HG03521 (cell line): ENCODE results near the gene GSTA3.
"Not testable (repeated sequence)": the region's sequence is repeated elsewhere in the genome, so short reads cannot be mapped to it uniquely, and the experiment has no call there.

Experiments used
- ATAC-seq: cut with Tn5 transposase; IDR thresholded peaks from one replicate; pipeline ENCODE4 v1.9.1; 2021; ENCODE audit warnings: mild to moderate bottlenecking, moderate library complexity; ENCODE audit not compliant: unreplicated experiment

The GSTA3 gene

GRCh38 chr6:52909531-52909930 is at the start of gene GSTA3:
Gene GSTA3, minus strand, starts transcription at chr6:52909698. Its CDS starts 3,864 bp downstream, at chr6:52905834.
- no peak for ATAC-seq

- ATAC-seq = no peak
These were observed 49.2 kb upstream of the GSTA3 start for GRCh38 chr6:52958546-52959255.

GRCh38 chr6:52955871-52956270 is 46.4 kb upstream of the GSTA3 start:
- no peak for ATAC-seq

- no peak for ATAC-seq
These were observed 44.7 kb upstream of the GSTA3 start for GRCh38 chr6:52953911-52954839.

GRCh38 chr6:52946306-52946705 is 36.8 kb upstream of the GSTA3 start:
- no peak for ATAC-seq

GRCh38 chr6:52942821-52943220 is 33.3 kb upstream of the GSTA3 start:
- ATAC-seq = not testable (repeated sequence)

- ATAC-seq = no peak
These were observed 32.7 kb upstream of the GSTA3 start for GRCh38 chr6:52942221-52942620.

- no peak for ATAC-seq
These were observed 28.4 kb upstream of the GSTA3 start for GRCh38 chr6:52937908-52938307.

GRCh38 chr6:52933778-52934177 is 24.3 kb upstream of the GSTA3 start:
- no peak for ATAC-seq

GRCh38 chr6:52931351-52931750 is 21.9 kb upstream of the GSTA3 start:
- no peak for ATAC-seq

- no peak for ATAC-seq
These were observed 20.0 kb upstream of the GSTA3 start for GRCh38 chr6:52929321-52930164.

- no peak for ATAC-seq
These were observed 18.0 kb upstream of the GSTA3 start for GRCh38 chr6:52927451-52927850.

GRCh38 chr6:52925919-52926792 is 16.7 kb upstream of the GSTA3 start:
- no peak for ATAC-seq

GRCh38 chr6:52925042-52925441 is 15.5 kb upstream of the GSTA3 start:
- no peak for ATAC-seq

- ATAC-seq = not testable (repeated sequence)
These were observed 14.2 kb upstream of the GSTA3 start for GRCh38 chr6:52923689-52924088.

- ATAC-seq = no peak
These were observed 12.7 kb upstream of the GSTA3 start for GRCh38 chr6:52922161-52922560.

- ATAC-seq = no peak
These were observed 12.2 kb upstream of the GSTA3 start for GRCh38 chr6:52921743-52922142.

- not testable (repeated sequence) for ATAC-seq
These were observed 10.0 kb upstream of the GSTA3 start for GRCh38 chr6:52919511-52919910.

- ATAC-seq = not testable (repeated sequence)
These were observed 9.3 kb upstream of the GSTA3 start for GRCh38 chr6:52918771-52919170.
